OCI-LY7 (cell line): ENCODE results near the gene CSPG4.

Experiments
- CTCF ChIP-seq: fragments of 200-600 bp; sonication (generic); conservative IDR thresholded peaks from 2 replicates; pipeline ENCODE4 v1.5.1; 2014; ENCODE audit warnings: mild to moderate bottlenecking, antibody characterized with exemption, low read length, moderate library complexity, mixed read lengths
- EZH2phosphoT487 ChIP-seq: fragments of 200-600 bp; sonication (generic); IDR thresholded peaks from 2 replicates; pipeline ENCODE4 v1.6.1; 2018; ENCODE audit warnings: low read depth, borderline replicate concordance, mild to moderate bottlenecking, mixed run types, antibody characterized with exemption, low read length, moderate library complexity, mixed read lengths

- TF ChIP-seq CTCF: no peak
- TF ChIP-seq EZH2phosphoT487: no peak
These were observed 76.6 kb downstream of the CSPG4 start for GRCh38 chr15:75636026-75636425.
